MM.1S (cell line): Measurements from ENCODE around the gene ZNF598.

Source experiments
- CTCF ChIP-seq: fragments of 300-600 bp; sonication (generic); IDR thresholded peaks from 2 replicates; pipeline ENCODE4 v1.5.1; 2016; ENCODE audit warnings: antibody characterized with exemption, low read length, mixed read lengths
- EZH2 ChIP-seq: fragments of 300-600 bp; sonication (generic); optimal IDR thresholded peaks from 2 replicates; pipeline ENCODE3; 2017; ENCODE audit warnings: low read depth, mild to moderate bottlenecking, antibody characterized with exemption, low read length, mixed read lengths
- EZH2phosphoT487 ChIP-seq: fragments of 300-600 bp; sonication (generic); IDR thresholded peaks from 2 replicates; pipeline ENCODE4 v1.6.1; 2018; ENCODE audit warnings: antibody characterized with exemption, low read length

GRCh38 chr16:2039274-2040031, 29.8 kb upstream of the ZNF598 start:
- TF ChIP-seq CTCF: no peak
- no peak for TF ChIP-seq EZH2
- no peak for TF ChIP-seq EZH2phosphoT487
